Suprapubic skin (tissue), 4 donors: ENCODE measurements around the gene HNRNPM. TPM values are rescaled to one million over a fixed set of nuclear protein-coding genes. Genes with fewer than 3 reads are reported as not detected.
A peak's percentile ranks its signal among the peaks of the same experiment; 100 is the strongest.
"Not testable (repeated sequence)": the region's sequence is repeated elsewhere in the genome, so short reads cannot be mapped to it uniquely, and the experiment has no call there.

Experiments
- DNase-seq, 2 donors: peaks; one replicate each; pipeline ENCODE4 v3.0.0-alpha.2; 2019; ENCODE audit warnings: low spot score in 2 of 2
- H3K27ac ChIP-seq: fragments of 200-600 bp; sonication (generic); one replicate; pipeline ENCODE4 v1.5.1; 2019
- H3K27me3 ChIP-seq: fragments of 200-600 bp; sonication (generic); one replicate; pipeline ENCODE4 v1.5.1; 2019
- H3K36me3 ChIP-seq: fragments of 200-600 bp; sonication (generic); one replicate; pipeline ENCODE4 v1.5.1; 2019
- H3K4me1 ChIP-seq: fragments of 200-600 bp; sonication (generic); one replicate; pipeline ENCODE4 v1.5.1; 2019
- H3K4me3 ChIP-seq: fragments of 200-600 bp; sonication (generic); one replicate; pipeline ENCODE4 v1.5.1; 2019; ENCODE audit warnings: mild to moderate bottlenecking
- H3K9me3 ChIP-seq: fragments of 200-600 bp; sonication (generic); one replicate; pipeline ENCODE4 v1.5.1; 2019
- CTCF ChIP-seq, 2 donors: fragments of 200-600 bp in 1 of 2; fragments of 450-650 bp in 1 of 2; sonication (generic) in 1 of 2; IDR thresholded peaks; one replicate each; pipeline ENCODE4 v1.5.1; 2016 to 2019; ENCODE audit warnings: antibody characterized with exemption in 2 of 2, mild to moderate bottlenecking in 1 of 2, moderate library complexity in 1 of 2
- EP300 ChIP-seq: sonication (generic); formaldehyde crosslinking; IDR thresholded peaks from one replicate; pipeline ENCODE4 v1.6.1; 2017; ENCODE audit warnings: antibody characterized with exemption
- POLR2A ChIP-seq, 2 donors: fragments of 450-650 bp; IDR thresholded peaks; one replicate each; pipeline ENCODE4 v1.6.1; 2017; ENCODE audit warnings: antibody characterized with exemption in 2 of 2, mild to moderate bottlenecking in 2 of 2, moderate library complexity in 2 of 2
- POLR2AphosphoS5 ChIP-seq, 3 donors: sonication (generic); formaldehyde crosslinking; IDR thresholded peaks; one replicate each; pipeline ENCODE4 v1.6.1; 2017; ENCODE audit warnings: antibody characterized with exemption in 3 of 3
- WGBS: methylation state at CpG from one replicate; pipeline ENCODE4 v1.1.5; 2018; 5-methylcytosine and 5-hydroxymethylcytosine counted together
- total RNA-seq, 4 donors: library from RNA; depleted of rRNA; stranded (reverse); fragments of >200 nt; gene quantifications; one replicate each; pipeline ENCODE4 v1.1.0, GENCODE V29; 2016

Gene HNRNPM
- total RNA-seq, 4 donors from 2014 or later: 85.5 to 128 (median 121) TPM

DNA sequence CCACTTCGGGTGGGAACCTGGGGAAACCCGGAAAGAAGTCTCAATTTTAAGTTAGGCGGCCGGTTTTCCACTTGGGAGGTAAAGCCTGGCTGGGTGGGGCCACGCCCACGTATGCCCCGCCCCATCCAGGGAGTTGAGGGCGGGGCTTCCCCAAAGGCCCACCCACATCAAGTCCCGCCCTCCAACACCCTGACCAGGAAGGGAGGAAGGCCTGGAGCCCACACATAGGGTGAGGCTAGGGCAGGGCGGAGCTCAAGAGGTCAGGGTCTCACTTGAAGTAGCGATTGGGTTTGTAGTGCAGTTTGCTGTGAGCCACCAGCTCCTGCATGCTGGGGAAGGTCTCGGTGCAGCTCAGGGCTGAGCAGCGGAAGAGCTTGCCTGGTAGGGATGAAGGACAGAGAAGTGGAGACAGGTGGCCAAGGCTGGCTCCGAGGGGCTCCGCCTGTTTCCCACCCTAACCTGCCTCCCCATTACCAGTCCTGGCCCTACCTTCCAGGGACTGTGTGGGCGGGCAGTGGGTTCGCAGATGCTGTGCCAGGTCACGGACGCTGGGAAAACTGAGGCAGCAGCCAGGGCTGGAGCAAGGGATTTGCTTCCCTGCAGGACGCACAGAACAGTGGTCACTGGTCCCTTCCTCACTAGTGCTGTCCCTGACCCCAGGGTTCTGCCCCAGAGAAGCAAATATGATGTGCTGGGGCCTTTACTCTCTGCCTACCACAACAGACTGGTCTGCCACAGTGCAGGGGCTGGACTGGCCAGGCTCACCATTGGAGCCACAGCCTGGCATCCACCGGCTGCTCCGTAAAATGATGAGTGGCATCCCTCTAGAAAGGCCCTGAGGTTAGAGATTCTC, 67.6 kb downstream of the HNRNPM start:
- no peaks in the 10 kb centered on the region for H3K27me3 ChIP-seq
- peak overlapping the region; percentile 10 for H3K27ac ChIP-seq
- peak overlapping the region; percentile 34 for H3K4me3 ChIP-seq
- no peak for TF ChIP-seq EP300
- no peak for TF ChIP-seq POLR2A (IDR thresholded peaks at IDR 0.05)
- no peak for TF ChIP-seq POLR2AphosphoS5 (IDR thresholded peaks at IDR 0.05)
- TF ChIP-seq CTCF (IDR thresholded peaks at IDR 0.05): no peak
- DNase-seq: no peak
- H3K36me3 ChIP-seq: peaks cover 14% of the 10 kb centered on the region
- 67% methylated on average over 22 of the region's 22 CpGs for WGBS
- H3K9me3 ChIP-seq: no peaks in the 10 kb centered on the region
- peaks cover 39% of the 10 kb centered on the region for H3K4me1 ChIP-seq

DNA sequence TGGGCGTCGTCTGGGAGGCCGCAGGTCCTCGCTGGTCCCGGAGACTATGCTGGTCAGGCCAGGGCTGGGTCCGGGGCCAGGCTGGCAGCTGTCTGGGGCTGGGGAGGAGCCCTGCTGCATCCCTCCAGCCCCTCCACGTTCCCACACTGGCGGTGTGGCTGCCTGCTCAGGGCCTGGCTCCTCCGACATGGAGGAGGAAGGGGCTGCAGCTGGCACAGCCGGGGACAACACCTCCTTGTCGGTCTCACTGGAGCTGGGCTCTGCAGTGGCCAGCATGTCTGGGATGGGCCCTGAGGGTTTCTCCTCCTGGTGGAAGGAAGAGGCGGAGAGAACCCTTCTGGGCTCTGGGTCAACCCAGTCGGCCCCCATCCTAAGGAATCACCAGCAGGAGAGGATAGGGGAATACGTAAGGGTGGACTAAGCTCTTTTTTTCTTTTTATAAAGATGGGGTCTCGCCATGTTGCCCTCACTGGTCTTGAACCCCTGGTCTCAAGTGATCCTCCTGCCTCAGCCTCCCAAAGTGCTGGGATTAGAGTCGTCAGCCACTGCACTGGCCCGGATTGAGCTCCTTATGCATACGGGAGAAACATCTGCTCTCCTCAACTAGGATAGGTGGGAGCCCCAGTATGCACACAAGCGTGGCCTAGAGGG, 68.4 kb downstream of the HNRNPM start:
- H3K4me1 ChIP-seq: peaks cover 46% of the 10 kb centered on the region
- peaks cover 14% of the 10 kb centered on the region for H3K36me3 ChIP-seq
- H3K4me3 ChIP-seq: peak overlapping the region; percentile 90
- WGBS: 53% methylated on average over 16 of the region's 19 CpGs
- no peak for DNase-seq
- no peaks in the 10 kb centered on the region for H3K27me3 ChIP-seq
- H3K27ac ChIP-seq: peak overlapping the region; percentile 100
- TF ChIP-seq POLR2A (IDR thresholded peaks at IDR 0.05) (no peak), CTCF (IDR thresholded peaks at IDR 0.05) (no peak), POLR2AphosphoS5 (IDR thresholded peaks at IDR 0.05) (no peak), EP300 (no peak)
- H3K9me3 ChIP-seq: no peaks in the 10 kb centered on the region

- H3K27ac ChIP-seq: peak within 1 kb of the TSS; percentile 100
- peaks cover 11% of the 10 kb centered on the region for H3K36me3 ChIP-seq
- no peaks in the 10 kb centered on the region for H3K9me3 ChIP-seq
- DNase-seq: peak; percentile 98 to 99
- H3K27me3 ChIP-seq: no peaks in the 10 kb centered on the region
- H3K4me1 ChIP-seq: peaks cover 46% of the 10 kb centered on the region
- peak within 1 kb of the TSS; percentile 90 for H3K4me3 ChIP-seq
- TF ChIP-seq POLR2A (IDR thresholded peaks at IDR 0.05) (peak in 1 of 2 donors; percentile 45), CTCF (IDR thresholded peaks at IDR 0.05) (no peak)
- 2% methylated on average over 24 of the region's 70 CpGs for WGBS
Measured at GRCh38 chr19:8513687-8514504, 69.1 kb downstream of the HNRNPM start, which contains the start of gene ZNF414. ZNF414 (minus strand) TSS chr19:8514167; CDS start chr19:8514046, 121 bp downstream.

DNA sequence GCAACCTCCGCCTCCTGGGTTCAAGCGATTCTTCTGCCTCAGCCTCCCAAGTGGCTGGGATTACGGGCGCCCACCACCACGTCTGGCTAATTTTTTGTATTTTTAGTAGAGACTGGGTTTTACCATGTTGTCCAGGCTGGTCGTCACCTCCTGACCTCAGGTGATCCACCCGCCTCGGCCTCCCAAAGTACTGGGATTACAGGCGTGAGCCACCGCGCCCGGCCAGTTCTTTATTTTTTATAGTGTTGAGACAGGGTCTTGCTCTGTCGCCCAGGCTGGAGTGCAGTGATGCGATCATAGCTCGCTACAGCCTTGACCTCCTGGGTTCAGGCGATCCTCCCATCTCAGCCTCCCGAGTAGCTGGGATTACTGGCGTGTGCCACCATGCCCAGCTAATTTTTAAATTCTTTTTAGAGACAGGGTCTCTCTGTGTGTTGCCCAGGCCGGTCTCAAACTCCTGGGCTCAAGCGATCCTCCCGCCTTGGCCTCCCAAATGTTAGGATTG, 69.8 kb downstream of the HNRNPM start:
- WGBS: 81% methylated on average over 21 of the region's 21 CpGs
- DNase-seq, H3K9me3 ChIP-seq, H3K27me3 ChIP-seq: not testable (repeated sequence)
- H3K4me1 ChIP-seq: peaks cover 46% of the 10 kb centered on the region
- H3K4me3 ChIP-seq: peak overlapping the region; percentile 90
- peak overlapping the region; percentile 100 for H3K27ac ChIP-seq
- H3K36me3 ChIP-seq: peaks cover 11% of the 10 kb centered on the region

DNA sequence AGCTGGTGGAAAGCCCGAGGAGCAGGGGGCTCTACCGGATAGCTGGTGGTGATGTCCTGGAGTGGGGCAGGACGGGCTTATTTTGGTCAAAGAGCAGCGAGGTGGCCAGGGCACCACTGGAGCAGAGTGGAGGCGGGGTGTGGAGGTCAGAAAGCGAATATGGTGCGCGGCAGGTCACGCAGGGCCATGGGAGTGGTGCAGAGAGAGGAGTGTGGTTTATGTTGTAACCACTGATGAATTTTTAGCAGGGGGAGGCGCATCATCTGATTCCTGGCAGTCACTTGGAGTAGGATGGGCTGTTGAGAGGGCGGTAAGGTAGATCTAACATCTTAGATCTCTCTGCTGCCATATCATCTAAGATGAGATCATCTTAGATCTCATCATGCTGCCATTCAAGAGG, 70.5 kb downstream of the HNRNPM start:
- Histone ChIP-seq H3K36me3 (peaks cover 9% of the 10 kb centered on the region), H3K27ac (no peak overlapping the region), H3K4me3 (no peak overlapping the region), H3K27me3 (no peaks in the 10 kb centered on the region), H3K9me3 (no peaks in the 10 kb centered on the region), H3K4me1 (peaks cover 46% of the 10 kb centered on the region)
- no peak for DNase-seq
- WGBS: 71% methylated on average over 11 of the region's 11 CpGs
- TF ChIP-seq CTCF (IDR thresholded peaks at IDR 0.05) (no peak), POLR2AphosphoS5 (IDR thresholded peaks at IDR 0.05) (no peak)
